Lower lobe of right lung (tissue), 2 donors: ENCODE measurements around the gene DYNC1LI2. TPM values are rescaled to one million over a fixed set of nuclear protein-coding genes. Genes with fewer than 3 reads are reported as not detected.

ENCODE experiments used
- ATAC-seq, 2 donors: fragments of 200-7000 bp; cut with Tn5 transposase; one replicate each; pipeline ENCODE4 v1.9.1; 2020 to 2022; ENCODE audit warnings: mild to moderate bottlenecking in 2 of 2, moderate library complexity in 2 of 2
- DNase-seq: peaks from one replicate; pipeline ENCODE4 v3.0.0-alpha.2; 2020
- H3K27ac ChIP-seq: fragments of 200-600 bp; one replicate; pipeline ENCODE4 v1.8.0; 2022
- H3K27me3 ChIP-seq: fragments of 200-600 bp; one replicate; pipeline ENCODE4 v1.8.0; 2022; ENCODE audit warnings: low read depth
- H3K36me3 ChIP-seq: fragments of 200-600 bp; one replicate; pipeline ENCODE4 v1.8.0; 2022; ENCODE audit warnings: mild to moderate bottlenecking
- H3K4me1 ChIP-seq: fragments of 200-600 bp; one replicate; pipeline ENCODE4 v1.8.0; 2022
- H3K4me3 ChIP-seq: fragments of 200-600 bp; one replicate; pipeline ENCODE4 v1.8.0; 2022; ENCODE audit warnings: mild to moderate bottlenecking
- H3K9me3 ChIP-seq: fragments of 200-600 bp; one replicate; pipeline ENCODE4 v1.8.0; 2022
- intact Hi-C: fragments of 100-400 bp; cut with DNase I; formaldehyde crosslinking; loops from one replicate; pipeline ENCODE4 v1.11.0; 2022
- total RNA-seq: library from RNA; stranded (reverse); fragmentation: NEBNext Ultra II Directional; extraction: Animal tissue kit (Norgen Biotek cat#: 25700); gene quantifications from one replicate; pipeline ENCODE4 v1.2.1, GENCODE V29; 2021
- TF ChIP-seq, protein P1 (sequence below): fragments of 200-600 bp; IDR thresholded peaks from one replicate; pipeline ENCODE4 v1.8.0; 2022; ENCODE audit warnings: antibody characterized with exemption, mild to moderate bottlenecking
- donor health status: DM: no; HTN: yes; CAD: no; lungs with severe emphysema.

Gene DYNC1LI2
- total RNA-seq, 1 donor from 2014 or later, result 114 TPM

DNA sequence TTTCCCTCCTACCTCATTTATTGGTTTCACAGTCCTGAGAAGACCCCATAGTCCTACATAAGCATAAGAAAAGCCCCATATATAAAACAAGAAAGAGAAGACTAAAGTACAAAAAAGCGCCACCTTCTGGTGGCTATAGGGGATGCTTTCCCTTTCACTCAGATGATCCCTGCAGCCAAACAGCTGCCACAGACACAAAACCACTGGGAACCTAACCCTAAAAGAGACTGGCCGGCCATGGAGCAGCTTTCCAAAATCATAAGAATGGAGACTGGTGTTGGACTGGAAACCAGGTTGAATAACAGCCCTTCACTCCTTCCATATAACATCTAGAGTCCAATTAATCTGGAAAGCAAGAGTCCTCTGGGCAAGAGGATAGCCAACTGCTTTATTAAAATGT, 11.4 kb downstream of the DYNC1LI2 start:
- DNase-seq (no peak), ATAC-seq (peak in 1 of 2 donors; percentile 53)
- Histone ChIP-seq H3K36me3 (peaks cover 94% of the 10 kb centered on the region), H3K4me1 (peaks cover 47% of the 10 kb centered on the region), H3K4me3 (no peak overlapping the region), H3K9me3 (no peaks in the 10 kb centered on the region), H3K27ac (peak overlapping the region; percentile 81), H3K27me3 (no peaks in the 10 kb centered on the region)
- TF ChIP-seq, protein P1, sequence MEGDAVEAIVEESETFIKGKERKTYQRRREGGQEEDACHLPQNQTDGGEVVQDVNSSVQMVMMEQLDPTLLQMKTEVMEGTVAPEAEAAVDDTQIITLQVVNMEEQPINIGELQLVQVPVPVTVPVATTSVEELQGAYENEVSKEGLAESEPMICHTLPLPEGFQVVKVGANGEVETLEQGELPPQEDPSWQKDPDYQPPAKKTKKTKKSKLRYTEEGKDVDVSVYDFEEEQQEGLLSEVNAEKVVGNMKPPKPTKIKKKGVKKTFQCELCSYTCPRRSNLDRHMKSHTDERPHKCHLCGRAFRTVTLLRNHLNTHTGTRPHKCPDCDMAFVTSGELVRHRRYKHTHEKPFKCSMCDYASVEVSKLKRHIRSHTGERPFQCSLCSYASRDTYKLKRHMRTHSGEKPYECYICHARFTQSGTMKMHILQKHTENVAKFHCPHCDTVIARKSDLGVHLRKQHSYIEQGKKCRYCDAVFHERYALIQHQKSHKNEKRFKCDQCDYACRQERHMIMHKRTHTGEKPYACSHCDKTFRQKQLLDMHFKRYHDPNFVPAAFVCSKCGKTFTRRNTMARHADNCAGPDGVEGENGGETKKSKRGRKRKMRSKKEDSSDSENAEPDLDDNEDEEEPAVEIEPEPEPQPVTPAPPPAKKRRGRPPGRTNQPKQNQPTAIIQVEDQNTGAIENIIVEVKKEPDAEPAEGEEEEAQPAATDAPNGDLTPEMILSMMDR, result peak; percentile 61
- intact Hi-C loops, result no loop called here

DNA sequence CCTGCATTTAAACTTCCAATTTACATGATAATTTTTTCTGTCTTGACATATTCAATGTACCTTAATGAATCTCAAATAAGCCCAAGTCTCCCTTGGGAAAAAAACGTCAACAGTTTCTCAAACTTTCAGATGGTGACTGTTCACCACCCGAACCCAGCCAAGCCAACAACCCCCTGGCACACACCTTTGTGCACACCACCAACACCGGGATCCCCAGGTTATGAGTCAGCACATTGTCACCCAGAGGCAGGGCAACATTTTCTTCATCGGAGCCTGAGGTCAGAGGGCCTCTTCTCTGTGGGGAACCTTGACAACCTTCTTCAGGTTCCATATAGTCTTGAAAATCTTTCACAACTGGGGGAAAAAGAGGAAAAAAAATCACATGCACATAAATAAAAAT, 15.5 kb downstream of the DYNC1LI2 start:
- Histone ChIP-seq H3K4me1 (peaks cover 20% of the 10 kb centered on the region), H3K4me3 (no peak overlapping the region), H3K9me3 (no peaks in the 10 kb centered on the region), H3K27ac (no peak overlapping the region), H3K27me3 (no peaks in the 10 kb centered on the region), H3K36me3 (peaks cover 97% of the 10 kb centered on the region)
- intact Hi-C loops, result no loop called here
- TF ChIP-seq, protein P1, result no peak
- DNase-seq (no peak), ATAC-seq (no peak)

DNA sequence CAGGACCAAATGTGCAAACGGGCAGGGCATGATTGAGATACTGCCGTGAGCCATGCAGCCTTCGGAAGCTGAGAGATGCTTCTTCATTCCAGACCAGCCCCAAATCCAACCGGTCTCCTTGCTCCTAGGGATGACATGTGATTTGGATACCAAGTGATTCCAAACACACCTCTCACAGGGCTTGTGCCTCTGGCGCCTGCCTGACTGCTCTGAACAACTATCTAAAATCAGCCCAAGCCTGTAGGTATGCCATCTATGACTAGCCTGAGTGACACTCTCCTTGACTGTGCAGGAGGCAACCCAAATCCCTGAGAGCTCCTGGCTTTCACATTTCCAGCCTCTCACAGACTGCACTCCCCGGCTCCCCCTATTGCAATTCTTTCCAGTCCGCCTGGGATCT, 20.3 kb downstream of the DYNC1LI2 start:
- intact Hi-C loops, result no loop called here
- Histone ChIP-seq H3K27ac (no peak overlapping the region), H3K27me3 (no peaks in the 10 kb centered on the region), H3K4me3 (no peak overlapping the region), H3K9me3 (no peaks in the 10 kb centered on the region), H3K4me1 (peaks cover 6% of the 10 kb centered on the region), H3K36me3 (peaks cover 96% of the 10 kb centered on the region)
- TF ChIP-seq, protein P1, result no peak
- DNase-seq, result no peak
- ATAC-seq, result no peak

DNA sequence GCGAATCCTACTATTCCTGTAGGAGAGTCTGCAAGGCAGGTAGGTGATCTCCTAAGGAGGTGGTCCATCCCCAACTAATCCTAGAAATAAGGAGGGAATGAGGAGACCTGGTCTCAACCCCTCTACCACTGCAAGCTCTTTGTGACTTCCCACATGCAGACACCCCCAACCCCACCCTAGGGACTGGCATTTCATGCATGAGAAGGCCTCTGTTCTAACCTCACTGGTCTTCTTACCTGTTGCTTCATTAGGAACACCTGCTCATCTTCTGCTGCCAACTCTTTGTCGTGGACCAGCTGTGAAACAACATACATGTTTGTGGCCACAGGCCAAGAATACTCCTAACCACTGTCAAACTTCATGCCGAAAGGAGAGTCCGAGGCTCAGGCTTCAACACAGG, 22.6 kb downstream of the DYNC1LI2 start:
- Histone ChIP-seq H3K27me3 (no peaks in the 10 kb centered on the region), H3K9me3 (no peaks in the 10 kb centered on the region), H3K4me1 (peaks cover 6% of the 10 kb centered on the region), H3K4me3 (no peak overlapping the region), H3K27ac (peak overlapping the region; percentile 8), H3K36me3 (peaks cover 96% of the 10 kb centered on the region)
- ATAC-seq (no peak), DNase-seq (no peak)
- intact Hi-C loops, result no loop called here
- TF ChIP-seq, protein P1, result no peak

DNA sequence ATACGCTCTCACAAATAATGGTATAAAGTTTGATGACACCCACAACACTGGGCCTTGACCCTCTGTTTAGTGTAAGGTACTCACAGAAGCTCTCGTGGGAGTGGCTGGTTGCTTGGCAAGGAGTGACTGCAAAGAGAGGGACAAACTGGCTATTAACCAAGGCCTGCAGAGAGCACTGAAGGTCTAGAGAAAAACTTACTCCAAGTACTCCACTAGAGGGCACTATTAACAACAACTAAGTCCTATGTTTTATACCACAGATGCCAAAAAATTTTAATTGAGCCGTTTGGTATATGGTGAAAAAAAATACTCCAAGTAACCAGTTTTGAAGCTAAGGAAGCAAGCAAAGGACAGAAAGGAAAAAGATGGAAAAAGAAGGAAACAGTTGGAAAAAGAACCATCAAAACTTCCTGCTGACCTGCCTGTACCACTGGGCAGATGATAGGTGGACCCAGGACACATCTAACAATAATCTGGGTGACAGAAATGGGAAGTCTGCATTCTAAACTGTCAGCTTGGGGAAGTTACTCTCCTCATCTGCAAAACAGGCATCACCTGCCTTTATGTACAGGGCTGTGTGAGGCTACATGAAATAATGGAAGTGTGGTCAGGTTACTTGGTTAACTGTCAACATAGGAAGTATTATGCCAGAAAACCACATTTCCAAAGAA, 23.2 kb downstream of the DYNC1LI2 start:
- ATAC-seq, result peak; percentile 86 to 87
- H3K4me3 ChIP-seq, result no peak overlapping the region
- TF ChIP-seq, protein P1, result peak; percentile 63
- no peaks in the 10 kb centered on the region for H3K9me3 ChIP-seq
- H3K36me3 ChIP-seq, result peaks cover 96% of the 10 kb centered on the region
- H3K27ac ChIP-seq, result no peak overlapping the region
- H3K4me1 ChIP-seq, result peaks cover 6% of the 10 kb centered on the region
- H3K27me3 ChIP-seq, result no peaks in the 10 kb centered on the region
- intact Hi-C loops, result no loop called here
- DNase-seq, result no peak
